Naive B cell (primary cell): ENCODE data around the gene PPP1R37. TPM values are rescaled to one million over a fixed set of nuclear protein-coding genes. Genes with fewer than 3 reads are reported as not detected.

ENCODE experiments used
- ATAC-seq, 2 donors: fragments of 150-1000 bp; cut with Tn5 transposase; 2 replicates each; pipeline ENCODE4 v1.10.0; 2021; ENCODE audit warnings: low read depth in 2 of 2, mild to moderate bottlenecking in 2 of 2, moderate library complexity in 2 of 2
- DNase-seq: peaks from one replicate; pipeline ENCODE4 v3.0.0; 2022
- H3K27ac Mint-ChIP-seq, 6 donors: one replicate each; pipeline ENCODE4 v1.8.0; 2020 to 2022; ENCODE audit warnings: mild to moderate bottlenecking in 6 of 6, mixed read lengths in 6 of 6, moderate library complexity in 5 of 6, inconsistent platforms in 2 of 6
- H3K27me3 Mint-ChIP-seq, 3 donors: one replicate each; pipeline ENCODE4 v1.8.0; 2021 to 2022; ENCODE audit warnings: mixed read lengths in 3 of 3, mild to moderate bottlenecking in 1 of 3
- H3K36me3 Mint-ChIP-seq, 2 donors: one replicate each; pipeline ENCODE4 v1.8.0; 2020 to 2022; ENCODE audit warnings: mixed read lengths in 2 of 2, inconsistent platforms in 1 of 2, mild to moderate bottlenecking in 1 of 2
- H3K4me1 Mint-ChIP-seq, 3 donors: one replicate each; pipeline ENCODE4 v1.8.0; 2020 to 2022; ENCODE audit warnings: mixed read lengths in 3 of 3, inconsistent platforms in 1 of 3, mild to moderate bottlenecking in 1 of 3, moderate library complexity in 1 of 3
- H3K4me3 Mint-ChIP-seq, 8 donors: one replicate each; pipeline ENCODE4 v1.8.0; 2020 to 2022; ENCODE audit warnings: mild to moderate bottlenecking in 8 of 8, mixed read lengths in 8 of 8, moderate library complexity in 8 of 8, inconsistent platforms in 2 of 8
- H3K9me3 Mint-ChIP-seq, 7 donors: one replicate each; pipeline ENCODE4 v1.8.0; 2020 to 2022; ENCODE audit warnings: mixed read lengths in 7 of 7, mild to moderate bottlenecking in 5 of 7, inconsistent platforms in 2 of 7, moderate library complexity in 1 of 7
- polyA plus RNA-seq, 6 donors: library from polyadenylated mRNA; unstranded; fragments of 300-500 nt; fragmentation: Illumina TruSeq; gene quantifications; one replicate each; pipeline ENCODE4 v1.2.3, GENCODE V29; 2021; ENCODE audit warnings: low read depth in 6 of 6

Gene PPP1R37
- polyA plus RNA-seq, 6 donors from 2014 or later, result 0.20 to 1.4 (median 0.32) TPM; not detected in 1

DNA sequence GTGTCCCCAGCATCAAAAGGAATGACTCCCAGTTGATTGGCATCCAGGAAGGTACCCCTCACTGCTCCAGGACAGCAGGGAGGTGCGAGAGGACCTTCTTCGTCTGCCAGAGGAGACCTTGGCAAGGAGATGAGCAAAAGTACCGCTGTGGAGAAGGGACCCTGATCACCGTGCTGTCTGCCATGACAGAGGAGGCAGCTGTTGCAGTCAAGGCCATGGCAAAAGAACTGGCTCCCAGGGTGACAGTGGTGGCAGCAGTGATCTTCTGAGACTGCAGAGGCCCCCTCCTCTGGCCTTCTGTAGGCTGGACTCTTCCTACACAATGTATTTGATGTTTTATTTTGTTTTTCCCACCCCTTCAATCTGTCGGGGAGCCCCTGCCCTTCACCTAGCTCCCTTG, 35.8 kb downstream of the PPP1R37 start:
- Mint-ChIP-seq H3K27ac (no peak overlapping the region), H3K36me3 (no peaks in the 10 kb centered on the region), H3K4me3 (no peak overlapping the region), H3K4me1 (peaks cover 28 to 37% (median 35%) of the 10 kb centered on the region in 3 donors), H3K9me3 (no peaks in the 10 kb centered on the region), H3K27me3 (no peaks in the 10 kb centered on the region)
- ATAC-seq (no peak), DNase-seq (no peak)

- H3K9me3 Mint-ChIP-seq, result no peaks in the 10 kb centered on the region
- ATAC-seq (no peak), DNase-seq (no peak)
- peaks cover 34 to 41% (median 35%) of the 10 kb centered on the region in 3 donors for H3K4me1 Mint-ChIP-seq
- no peaks in the 10 kb centered on the region for H3K36me3 Mint-ChIP-seq
- no peak overlapping the region for H3K27ac Mint-ChIP-seq
- no peaks in the 10 kb centered on the region for H3K27me3 Mint-ChIP-seq
- H3K4me3 Mint-ChIP-seq, result no peak overlapping the region
Observed at GRCh38 chr19:45130236-45130635, 37.3 kb downstream of the PPP1R37 start.

DNA sequence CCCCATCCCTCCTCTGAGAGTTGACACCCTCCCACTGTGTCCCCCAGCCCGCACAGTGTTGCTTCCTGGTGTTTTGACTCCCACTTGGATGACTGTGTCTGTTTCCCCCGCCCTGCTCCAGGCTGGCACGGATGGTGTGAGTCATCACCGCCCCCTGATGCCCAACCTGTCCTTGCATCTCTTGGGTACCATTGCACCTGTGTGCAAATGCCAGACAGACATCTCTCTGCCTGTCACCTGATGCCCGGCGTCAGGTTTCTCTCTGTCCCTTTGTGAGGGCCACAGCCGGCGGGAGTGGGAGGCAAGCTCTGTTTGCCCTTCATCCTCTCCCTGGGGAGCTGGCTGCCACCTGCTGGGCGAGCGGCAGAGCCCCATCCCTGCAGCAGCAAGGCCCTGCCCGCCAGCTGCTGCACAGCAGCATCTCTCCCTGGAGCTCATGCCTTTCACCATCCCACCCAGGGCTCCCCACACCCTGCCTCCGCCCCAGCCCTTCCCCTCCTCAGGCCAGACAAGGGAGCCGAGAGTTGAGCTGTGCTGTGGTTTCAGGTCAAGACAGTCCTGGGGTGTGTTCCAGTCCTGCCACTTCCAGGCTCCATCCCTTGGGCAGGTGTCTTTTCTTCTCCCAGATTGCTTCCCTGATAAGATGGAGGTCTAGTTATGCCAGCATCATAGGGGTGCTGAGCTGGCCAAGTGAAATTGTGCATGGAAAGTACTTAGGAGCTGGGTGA, 38.1 kb downstream of the PPP1R37 start:
- H3K4me1 Mint-ChIP-seq, result peaks cover 28 to 41% (median 34%) of the 10 kb centered on the region in 3 donors
- H3K36me3 Mint-ChIP-seq, result no peaks in the 10 kb centered on the region
- H3K9me3 Mint-ChIP-seq, result no peaks in the 10 kb centered on the region
- ATAC-seq (no peak), DNase-seq (no peak)
- H3K27me3 Mint-ChIP-seq, result no peaks in the 10 kb centered on the region
- peak overlapping the region in 1 of 6 donors; percentile 32 for H3K27ac Mint-ChIP-seq
- H3K4me3 Mint-ChIP-seq, result no peak overlapping the region

- no peaks in the 10 kb centered on the region for H3K27me3 Mint-ChIP-seq
- H3K4me3 Mint-ChIP-seq, result peak overlapping the region in 4 of 8 donors; percentile 12 to 85 (median 74)
- no peaks in the 10 kb centered on the region for H3K9me3 Mint-ChIP-seq
- peak overlapping the region in 3 of 6 donors; percentile 68 to 92 (median 85) for H3K27ac Mint-ChIP-seq
- ATAC-seq (no peak), DNase-seq (no peak)
- H3K4me1 Mint-ChIP-seq, result peaks cover 38 to 60% (median 49%) of the 10 kb centered on the region in 3 donors
- H3K36me3 Mint-ChIP-seq, result no peaks in the 10 kb centered on the region
Observed at GRCh38 chr19:45133661-45134060, 40.7 kb downstream of the PPP1R37 start.

- no peaks in the 10 kb centered on the region for H3K27me3 Mint-ChIP-seq
- peak overlapping the region in 5 of 6 donors; percentile 66 to 95 (median 85) for H3K27ac Mint-ChIP-seq
- H3K9me3 Mint-ChIP-seq, result no peaks in the 10 kb centered on the region
- no peak for DNase-seq
- H3K4me1 Mint-ChIP-seq, result peaks cover 38 to 60% (median 50%) of the 10 kb centered on the region in 3 donors
- H3K36me3 Mint-ChIP-seq, result no peaks in the 10 kb centered on the region
- ATAC-seq, result no peak
- H3K4me3 Mint-ChIP-seq, result peak overlapping the region in 3 of 8 donors; percentile 16 to 82 (median 67)
Observed at GRCh38 chr19:45135176-45135885, 42.4 kb downstream of the PPP1R37 start.

- DNase-seq, result no peak
- ATAC-seq, result no peak
- H3K36me3 Mint-ChIP-seq, result no peaks in the 10 kb centered on the region
- H3K4me1 Mint-ChIP-seq, result peaks cover 30 to 57% (median 48%) of the 10 kb centered on the region in 3 donors
- no peaks in the 10 kb centered on the region for H3K27me3 Mint-ChIP-seq
- H3K9me3 Mint-ChIP-seq, result no peaks in the 10 kb centered on the region
- peak overlapping the region in 7 of 8 donors; percentile 3 to 88 (median 75) for H3K4me3 Mint-ChIP-seq
- H3K27ac Mint-ChIP-seq, result peak overlapping the region; percentile 71 to 98 (median 84)
Observed at GRCh38 chr19:45136507-45137178, 43.7 kb downstream of the PPP1R37 start.

DNA sequence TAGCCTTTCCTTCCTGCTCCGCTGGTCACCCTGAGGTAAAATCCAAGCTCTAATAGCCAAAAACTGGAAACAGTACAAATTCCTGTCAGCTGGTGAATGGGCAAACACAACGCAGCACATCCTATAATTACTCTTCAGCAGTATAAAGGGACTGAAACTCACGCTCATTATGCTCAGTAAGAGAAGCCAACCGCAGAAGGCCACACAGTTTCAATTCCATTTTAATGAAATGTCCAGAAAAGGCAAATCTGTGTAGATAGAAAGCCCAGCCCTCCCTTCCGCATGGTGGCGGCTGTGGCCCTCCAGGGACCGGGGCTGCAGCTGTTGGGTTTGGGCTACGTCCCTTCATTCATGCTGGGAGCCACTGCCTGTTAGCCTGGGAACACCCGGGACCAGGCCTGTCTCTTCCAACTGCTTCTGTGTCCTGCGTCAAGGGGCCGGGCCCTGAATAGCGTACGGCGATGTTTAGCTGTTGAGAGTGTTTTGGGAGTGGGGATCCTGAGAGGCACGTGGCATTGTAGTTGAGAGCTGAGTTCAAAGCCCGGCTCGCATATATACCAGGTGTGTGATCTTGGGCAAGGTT, 44.3 kb downstream of the PPP1R37 start:
- H3K4me3 Mint-ChIP-seq, result peak overlapping the region in 7 of 8 donors; percentile 3 to 88 (median 75)

DNA sequence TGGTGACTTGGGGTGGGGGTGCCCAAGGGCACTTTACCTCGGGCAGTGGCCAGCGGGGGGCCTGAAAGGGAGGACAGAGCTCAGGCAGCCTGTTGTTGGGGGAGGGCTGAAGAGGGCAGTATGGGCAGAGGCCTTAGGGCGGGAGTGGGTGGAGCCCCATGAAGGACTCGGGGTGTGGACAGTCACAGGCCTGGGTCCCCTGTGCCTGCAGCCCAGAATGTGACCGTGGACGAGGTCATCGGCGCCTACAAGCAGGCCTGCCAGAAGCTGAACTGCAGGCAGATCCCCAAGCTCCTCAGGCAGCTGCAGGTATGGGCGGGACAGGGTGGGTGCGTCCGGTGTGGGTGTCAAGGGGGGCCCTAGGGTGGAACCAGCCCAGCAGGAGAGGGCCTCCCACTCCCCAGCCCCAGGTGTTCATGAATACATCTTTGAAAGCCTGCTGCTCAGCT, 45.3 kb downstream of the PPP1R37 start:
- Mint-ChIP-seq H3K4me1 (peaks cover 37 to 49% (median 48%) of the 10 kb centered on the region in 3 donors), H3K9me3 (no peaks in the 10 kb centered on the region), H3K4me3 (no peak overlapping the region), H3K36me3 (peaks cover 0 to 11% of the 10 kb centered on the region in 2 donors), H3K27ac (peak overlapping the region in 1 of 6 donors; percentile 95), H3K27me3 (no peaks in the 10 kb centered on the region)
- DNase-seq (no peak), ATAC-seq (no peak)

More for the DNA sequence above, 44.3 kb downstream of the PPP1R37 start:
- Mint-ChIP-seq H3K9me3 (no peaks in the 10 kb centered on the region), H3K4me1 (peaks cover 30 to 52% (median 48%) of the 10 kb centered on the region in 3 donors), H3K36me3 (peaks cover 0 to under 1% of the 10 kb centered on the region in 2 donors), H3K27me3 (no peaks in the 10 kb centered on the region), H3K27ac (peak overlapping the region; percentile 67 to 98 (median 82))
- peak; percentile 76 to 78 for ATAC-seq
- DNase-seq, result peak; percentile 22

DNA sequence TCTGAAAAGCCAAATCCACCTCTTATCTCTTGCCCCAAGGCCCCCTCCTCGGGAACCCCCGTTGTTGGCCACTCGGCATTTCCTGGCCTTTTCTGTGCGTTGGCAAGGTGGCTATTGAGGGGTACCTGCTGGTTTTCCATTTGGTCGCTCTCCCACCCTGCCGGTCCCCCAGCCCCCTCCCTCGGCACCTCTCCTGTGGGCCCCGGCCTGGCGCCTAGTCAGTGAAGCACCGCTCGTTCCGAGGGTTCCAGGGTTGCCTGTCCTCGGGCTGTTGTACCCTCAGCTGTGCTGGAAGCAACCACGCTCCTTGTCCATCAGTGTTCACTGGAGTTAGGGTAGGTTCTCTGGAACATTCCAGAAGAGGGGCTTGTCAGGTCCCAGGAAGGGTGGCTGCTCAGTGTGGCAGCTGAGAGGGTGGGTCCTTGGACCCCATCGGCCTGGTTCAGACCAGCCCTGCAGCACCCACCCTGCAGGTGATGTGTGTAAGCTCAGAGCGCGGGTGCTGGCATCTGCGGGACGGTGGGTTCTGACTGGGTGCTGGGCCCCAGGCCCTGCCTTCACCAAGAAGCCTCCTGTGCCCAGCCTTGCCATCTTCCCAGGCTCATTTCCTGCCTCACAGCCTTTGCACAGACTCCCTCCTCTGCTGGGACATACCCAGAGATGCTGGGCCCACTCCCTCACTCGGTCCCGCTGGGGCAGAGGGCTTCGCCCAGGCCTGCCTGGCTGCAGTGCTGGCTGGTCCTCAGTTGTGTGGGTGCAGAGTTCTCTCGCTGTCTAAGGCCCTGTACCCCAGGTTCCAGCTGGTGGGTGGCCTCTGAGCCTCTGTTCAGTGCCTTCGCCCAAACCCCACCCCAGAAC, 46.5 kb downstream of the PPP1R37 start:
- DNase-seq (no peak), ATAC-seq (no peak)
- peaks cover 0 to 12% of the 10 kb centered on the region in 2 donors for H3K36me3 Mint-ChIP-seq
- no peak overlapping the region for H3K4me3 Mint-ChIP-seq
- peaks cover 28 to 40% (median 37%) of the 10 kb centered on the region in 3 donors for H3K4me1 Mint-ChIP-seq
- peak overlapping the region in 1 of 6 donors; percentile 41 for H3K27ac Mint-ChIP-seq
- H3K27me3 Mint-ChIP-seq, result no peaks in the 10 kb centered on the region
- H3K9me3 Mint-ChIP-seq, result no peaks in the 10 kb centered on the region

DNA sequence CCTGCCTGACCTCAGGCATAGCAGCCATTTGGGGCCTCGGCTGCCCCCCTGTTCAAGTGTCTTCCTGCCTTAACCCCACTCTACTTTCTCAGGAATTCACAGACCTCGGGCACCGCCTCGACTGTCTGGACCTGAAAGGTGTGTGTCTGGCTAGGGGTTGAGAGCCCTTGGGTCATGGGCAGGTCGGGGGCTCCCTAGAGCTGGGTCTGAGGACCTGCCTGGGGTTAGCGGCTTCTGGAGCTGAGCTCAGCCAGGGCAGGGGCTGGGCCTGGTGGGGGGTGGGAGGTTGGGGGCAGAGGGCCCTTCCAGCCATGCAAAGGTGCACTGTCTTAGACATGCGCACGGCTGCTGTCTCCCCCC, 47.1 kb downstream of the PPP1R37 start:
- Mint-ChIP-seq H3K4me1 (peaks cover 24 to 35% (median 31%) of the 10 kb centered on the region in 3 donors), H3K36me3 (peaks cover 0 to 12% of the 10 kb centered on the region in 2 donors), H3K27ac (no peak overlapping the region), H3K27me3 (no peaks in the 10 kb centered on the region), H3K9me3 (no peaks in the 10 kb centered on the region), H3K4me3 (no peak overlapping the region)
- DNase-seq (no peak), ATAC-seq (no peak)

GRCh38 chr19:45140533-45140932, 47.6 kb downstream of the PPP1R37 start:
- no peak overlapping the region for H3K27ac Mint-ChIP-seq
- peaks cover 24 to 33% (median 27%) of the 10 kb centered on the region in 3 donors for H3K4me1 Mint-ChIP-seq
- no peaks in the 10 kb centered on the region for H3K27me3 Mint-ChIP-seq
- no peak overlapping the region for H3K4me3 Mint-ChIP-seq
- ATAC-seq, result no peak
- H3K36me3 Mint-ChIP-seq, result peaks cover 0 to 12% of the 10 kb centered on the region in 2 donors
- DNase-seq, result no peak
- no peaks in the 10 kb centered on the region for H3K9me3 Mint-ChIP-seq

- Mint-ChIP-seq H3K27ac (peak overlapping the region in 1 of 6 donors; percentile 11), H3K4me1 (peaks cover 19 to 25% (median 24%) of the 10 kb centered on the region in 3 donors), H3K4me3 (no peak overlapping the region), H3K9me3 (no peaks in the 10 kb centered on the region), H3K27me3 (no peaks in the 10 kb centered on the region), H3K36me3 (peaks cover 0 to 12% of the 10 kb centered on the region in 2 donors)
- DNase-seq (no peak), ATAC-seq (no peak)
Observed at GRCh38 chr19:45141203-45141900, 48.4 kb downstream of the PPP1R37 start.
